ENCODE results near the gene ENOX1. TPM values are rescaled to one million over a fixed set of nuclear protein-coding genes. Genes with fewer than 3 reads are reported as not detected.

The ENOX1 gene
- total and polyA plus RNA-seq, 2 of the 8 experiments (the other 6 are each of a cell fraction or from before 2014, with no cell fraction given) = 0.23 to 0.37 TPM

- Histone ChIP-seq H4K91ac (replicated peaks; ENCODE audit: insufficient read length, low read length) (no peak overlapping the region), H2BK15ac (ENCODE audit: low read length) (no peak overlapping the region), H3K4ac (replicated peaks; ENCODE audit: insufficient read length, low read depth, low read length) (no peak overlapping the region), H2AFZ (ENCODE audit: low read length) (no peak overlapping the region), H3K4me3 (ENCODE audit: extremely low read depth in 1 of 4, insufficient read depth in 2 of 4, low read depth in 3 of 4, low read length in 4 of 4) (no peak overlapping the region), H2AK5ac (ENCODE audit: low read depth, low read length) (no peak overlapping the region), H3K23ac (ENCODE audit: insufficient read length) (no peak overlapping the region), H3K79me1 (ENCODE audit: low read depth, low read length) (no peaks in the 10 kb centered on the region), H3K4me2 (ENCODE audit: insufficient read depth in 1 of 2, low read depth in 2 of 2, low read length in 2 of 2) (no peak overlapping the region), H3K23me2 (ENCODE audit: low read depth, low read length) (no peaks in the 10 kb centered on the region), H3K4me1 (replicated peaks in 1 of 4; ENCODE audit: control insufficient read depth in 3 of 4, insufficient read depth in 4 of 4, low read length in 3 of 4) (peaks cover 0 to 8% (median 7%) of the 10 kb centered on the region in 4 experiments; a peak in 4 of 7 replicates), H3K9me3 (ENCODE audit: insufficient read depth in 2 of 2, low read depth in 1 of 2, low read length in 1 of 2) (no peaks in the 10 kb centered on the region), H3K56ac (replicated peaks; ENCODE audit: insufficient read length, low read depth, low read length) (no peak overlapping the region), H3K27me3 (replicated peaks in 1 of 4; ENCODE audit: control insufficient read depth in 3 of 4, extremely low read depth in 1 of 4, insufficient read depth in 3 of 4, low read length in 3 of 4) (no peaks in the 10 kb centered on the region; a peak in 1 of 7 replicates), H2BK20ac (ENCODE audit: low read length) (no peak overlapping the region), H2BK12ac (ENCODE audit: low read depth, low read length) (no peak overlapping the region), H2BK5ac (ENCODE audit: low read depth, low read length) (no peak overlapping the region), H3K36me3 (ENCODE audit: control insufficient read depth in 2 of 4, insufficient read depth in 4 of 4, low read length in 3 of 4) (no peaks in the 10 kb centered on the region), H4K5ac (ENCODE audit: insufficient read length, low read depth, low read length) (no peak overlapping the region), H3K79me2 (ENCODE audit: control insufficient read depth in 1 of 2, insufficient read depth in 2 of 2, low read length in 2 of 2) (no peaks in the 10 kb centered on the region), H4K8ac (ENCODE audit: extremely low read depth, insufficient read depth, low read length) (no peak overlapping the region), H3K9ac (replicated peaks in 1 of 4; ENCODE audit: extremely low read depth in 1 of 4, low read depth in 3 of 4, low read length in 3 of 4) (no peak overlapping the region), H3K14ac (ENCODE audit: insufficient read length) (no peak overlapping the region), H4K20me1 (replicated peaks in 1 of 2; ENCODE audit: control insufficient read depth in 1 of 2, insufficient read depth in 2 of 2, low read length in 2 of 2) (no peaks in the 10 kb centered on the region), H3K18ac (ENCODE audit: extremely low read depth, low read length) (no peak overlapping the region), H3K27ac (ENCODE audit: low read depth, low read length) (no peak overlapping the region), H2BK120ac (replicated peaks; ENCODE audit: low read depth, low read length) (no peak overlapping the region)
- POLR2A ChIA-PET (ENCODE audit: partially characterized antibody) = no interaction called here
- CTCF ChIA-PET (ENCODE audit: partially characterized antibody) = interaction anchor here (0.6 kb wide), 1 partner anchor 407 kb away, joined by 3 read pairs; no protein-coding TSS in a partner anchor
- TF ChIP-seq EZH2 (IDR thresholded peaks at IDR 0.05; ENCODE audit: low read depth, low read length, severe bottlenecking) (no peak), CTCF (IDR thresholded peaks at IDR 0.05; ENCODE audit: control extremely low read depth in 1 of 3, insufficient read depth in 1 of 3, low read depth in 1 of 3, low read length in 3 of 3) (peak in 1 of 3 experiments; percentile 8; a peak in 1 of 4 replicates), RBBP5 (IDR thresholded peaks at IDR 0.05; ENCODE audit: borderline replicate concordance, low read depth, low read length) (no peak), RNF2 (IDR thresholded peaks at IDR 0.05; ENCODE audit: borderline replicate concordance, low read depth, low read length, missing control alignments, poor library complexity, severe bottlenecking) (no peak), GABPA (IDR thresholded peaks at IDR 0.05; ENCODE audit: borderline replicate concordance, insufficient read depth, low read length) (no peak), SP2 (IDR thresholded peaks at IDR 0.05; ENCODE audit: low read length) (no peak)
- DNase-seq (ENCODE audit: low read depth in 1 of 2, low spot score in 2 of 2) (no peak), FAIRE-seq (no peak)
- 83% methylated on average over 4 of the region's 4 CpGs; no CpG with 5 or more reads in 1 of the 2 experiments for WGBS, 2 experiments (ENCODE audit: extremely low coverage in 1 of 2, insufficient coverage in 1 of 2, insufficient read length in 1 of 2, insufficient replicate concordance in 2 of 2, low coverage in 1 of 2, low lambda C conversion rate in 2 of 2, missing lambda C conversion rate in 1 of 2)
These were observed 355.5 kb downstream of the ENOX1 start for GRCh38 chr13:43431290-43431716.

All from H1 (cell line).